WI38 (cell line): ENCODE data around the gene DEF6.
"Not testable (repeated sequence)": the region's sequence is repeated elsewhere in the genome, so short reads cannot be mapped to it uniquely, and the experiment has no call there.

Source experiments
- H3K4me3 ChIP-seq: 2 replicates; pipeline ENCODE4 v1.5.1; 2011; ENCODE audit warnings: low read depth, mild to moderate bottlenecking, control low read depth, low read length
- TF ChIP-seq, protein P1 (sequence below): IDR thresholded peaks from 2 replicates; pipeline ENCODE4 v1.5.1; 2012; ENCODE audit warnings: low read depth, mild to moderate bottlenecking, control low read depth, low read length

The DEF6 gene

DNA sequence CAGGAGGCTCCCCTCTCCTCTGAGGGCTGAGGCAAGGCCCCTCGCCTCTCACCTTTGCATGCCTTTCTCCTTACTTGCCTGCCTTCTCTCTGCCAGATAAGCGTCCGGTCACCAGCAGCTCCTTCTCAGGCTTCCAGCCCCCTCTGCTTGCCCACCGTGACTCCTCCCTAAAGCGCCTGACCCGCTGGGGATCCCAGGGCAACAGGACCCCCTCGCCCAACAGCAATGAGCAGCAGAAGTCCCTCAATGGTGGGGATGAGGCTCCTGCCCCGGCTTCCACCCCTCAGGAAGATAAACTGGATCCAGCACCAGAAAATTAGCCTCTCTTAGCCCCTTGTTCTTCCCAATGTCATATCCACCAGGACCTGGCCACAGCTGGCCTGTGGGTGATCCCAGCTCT is 23.5 kb downstream of the DEF6 start:
- no peak overlapping the region for H3K4me3 ChIP-seq
- TF ChIP-seq, protein P1, sequence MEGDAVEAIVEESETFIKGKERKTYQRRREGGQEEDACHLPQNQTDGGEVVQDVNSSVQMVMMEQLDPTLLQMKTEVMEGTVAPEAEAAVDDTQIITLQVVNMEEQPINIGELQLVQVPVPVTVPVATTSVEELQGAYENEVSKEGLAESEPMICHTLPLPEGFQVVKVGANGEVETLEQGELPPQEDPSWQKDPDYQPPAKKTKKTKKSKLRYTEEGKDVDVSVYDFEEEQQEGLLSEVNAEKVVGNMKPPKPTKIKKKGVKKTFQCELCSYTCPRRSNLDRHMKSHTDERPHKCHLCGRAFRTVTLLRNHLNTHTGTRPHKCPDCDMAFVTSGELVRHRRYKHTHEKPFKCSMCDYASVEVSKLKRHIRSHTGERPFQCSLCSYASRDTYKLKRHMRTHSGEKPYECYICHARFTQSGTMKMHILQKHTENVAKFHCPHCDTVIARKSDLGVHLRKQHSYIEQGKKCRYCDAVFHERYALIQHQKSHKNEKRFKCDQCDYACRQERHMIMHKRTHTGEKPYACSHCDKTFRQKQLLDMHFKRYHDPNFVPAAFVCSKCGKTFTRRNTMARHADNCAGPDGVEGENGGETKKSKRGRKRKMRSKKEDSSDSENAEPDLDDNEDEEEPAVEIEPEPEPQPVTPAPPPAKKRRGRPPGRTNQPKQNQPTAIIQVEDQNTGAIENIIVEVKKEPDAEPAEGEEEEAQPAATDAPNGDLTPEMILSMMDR, result no peak

DNA sequence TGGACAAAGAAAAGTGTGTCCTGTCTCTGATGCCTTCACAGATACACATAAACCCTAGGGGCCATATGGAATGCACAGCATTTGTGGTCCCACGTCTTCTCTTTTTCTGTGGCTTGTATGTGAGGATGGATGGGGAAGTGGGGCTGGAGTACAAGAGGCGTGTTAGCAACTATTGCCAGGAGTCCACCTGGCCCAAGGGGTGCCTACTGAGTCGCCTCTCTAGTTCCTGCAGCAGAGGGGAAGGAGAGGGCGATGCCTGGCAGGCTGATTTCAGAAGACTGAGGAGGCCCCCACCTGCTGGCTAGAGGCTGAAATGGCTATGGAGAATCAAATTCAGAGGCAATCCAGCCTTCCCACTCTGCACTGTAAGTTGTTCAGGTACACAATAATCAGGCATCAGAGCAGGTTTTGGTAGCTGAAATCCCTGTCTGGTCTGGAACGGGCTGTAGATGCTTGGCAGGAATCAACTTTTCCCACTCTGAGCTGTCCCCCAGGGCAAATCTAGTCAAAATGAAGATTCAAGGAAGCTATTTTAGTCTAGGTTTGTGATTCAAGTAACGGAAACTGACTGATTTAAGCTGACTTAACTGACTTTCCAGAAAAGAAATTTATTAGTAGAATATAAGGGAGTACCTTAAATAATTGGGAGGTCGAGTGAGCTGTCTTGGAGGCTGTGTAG is 29.9 kb downstream of the DEF6 start:
- H3K4me3 ChIP-seq, result no peak overlapping the region
- TF ChIP-seq, protein P1, result peak; percentile 81

DNA sequence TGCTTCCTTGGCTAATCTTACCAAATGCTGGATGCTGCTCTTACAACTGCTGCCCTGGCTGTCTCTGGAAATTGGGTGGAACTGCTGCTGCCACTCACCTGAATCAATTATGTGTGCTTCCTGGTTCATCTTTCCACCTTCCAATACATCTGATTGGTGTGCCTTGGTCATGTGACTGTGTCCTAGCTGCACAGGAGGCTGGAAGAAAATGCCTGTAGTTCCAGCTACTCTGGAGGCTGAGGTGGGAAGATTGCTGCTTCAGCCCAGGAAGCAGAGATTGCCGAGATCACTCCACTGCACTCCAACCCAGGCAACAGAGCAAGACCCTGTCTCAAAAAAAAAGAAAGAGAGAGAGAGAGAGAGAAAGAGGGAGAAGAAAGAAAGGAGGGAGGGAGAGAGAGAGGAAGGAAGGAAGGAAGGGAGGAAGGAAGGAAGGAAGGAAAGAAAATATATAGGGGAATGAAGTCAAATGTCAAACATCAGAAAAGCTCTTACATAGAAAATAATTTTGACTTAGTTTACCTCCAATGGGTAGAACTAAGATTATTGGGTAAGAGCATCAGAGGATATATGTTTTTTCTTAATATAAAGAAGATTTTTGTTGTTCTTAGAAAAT is 30.6 kb downstream of the DEF6 start:
- TF ChIP-seq, protein P1, result no peak
- no peak overlapping the region for H3K4me3 ChIP-seq

DNA sequence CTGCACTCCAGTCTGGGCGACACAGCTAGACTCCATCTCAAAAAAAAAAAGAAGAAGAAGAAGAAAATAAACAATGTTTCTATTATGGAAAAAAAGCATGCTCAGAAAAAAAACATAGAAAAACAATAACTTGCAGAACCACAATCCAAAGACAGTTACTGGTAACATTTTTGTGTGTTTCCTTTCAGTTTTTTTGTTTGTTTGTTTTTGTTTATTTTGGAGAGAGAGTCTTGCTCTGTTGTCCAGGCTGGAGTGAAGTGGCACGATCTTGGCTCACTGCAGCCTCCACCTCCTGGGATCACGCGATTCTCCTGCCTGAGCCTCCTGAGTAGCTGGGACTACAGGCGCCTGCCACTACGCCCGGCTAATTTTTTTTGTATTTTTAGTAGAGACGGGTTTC is 31.3 kb downstream of the DEF6 start:
- H3K4me3 ChIP-seq, result not testable (repeated sequence)

DNA sequence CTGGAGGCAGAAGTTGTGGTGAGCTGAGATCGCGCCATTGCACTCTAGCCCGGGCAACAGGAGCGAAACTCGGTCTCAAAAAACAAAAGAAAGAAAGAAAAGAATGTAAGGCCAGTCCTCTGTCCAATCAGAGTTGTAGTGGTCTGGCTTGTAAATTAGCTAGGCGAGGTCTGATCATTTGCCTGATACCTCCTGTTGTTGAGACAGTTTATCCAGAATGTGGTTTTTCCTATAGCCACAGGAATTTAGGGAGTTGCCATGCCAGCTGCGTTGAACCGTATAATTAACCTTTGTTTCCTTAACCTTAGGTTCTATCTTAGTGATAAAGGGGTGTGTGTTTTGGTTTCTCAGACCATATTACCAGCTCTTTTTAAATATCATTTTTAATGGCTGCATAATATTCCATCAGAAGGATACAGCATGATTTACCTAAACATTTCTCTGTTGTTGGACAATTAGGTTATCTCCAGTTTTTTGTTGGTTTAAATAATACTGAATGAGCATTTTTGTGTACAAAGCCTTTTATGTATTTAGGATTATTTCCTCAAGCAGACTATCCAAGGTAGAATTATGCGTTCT is 33.0 kb downstream of the DEF6 start:
- no peak overlapping the region for H3K4me3 ChIP-seq
- TF ChIP-seq, protein P1, result no peak

DNA sequence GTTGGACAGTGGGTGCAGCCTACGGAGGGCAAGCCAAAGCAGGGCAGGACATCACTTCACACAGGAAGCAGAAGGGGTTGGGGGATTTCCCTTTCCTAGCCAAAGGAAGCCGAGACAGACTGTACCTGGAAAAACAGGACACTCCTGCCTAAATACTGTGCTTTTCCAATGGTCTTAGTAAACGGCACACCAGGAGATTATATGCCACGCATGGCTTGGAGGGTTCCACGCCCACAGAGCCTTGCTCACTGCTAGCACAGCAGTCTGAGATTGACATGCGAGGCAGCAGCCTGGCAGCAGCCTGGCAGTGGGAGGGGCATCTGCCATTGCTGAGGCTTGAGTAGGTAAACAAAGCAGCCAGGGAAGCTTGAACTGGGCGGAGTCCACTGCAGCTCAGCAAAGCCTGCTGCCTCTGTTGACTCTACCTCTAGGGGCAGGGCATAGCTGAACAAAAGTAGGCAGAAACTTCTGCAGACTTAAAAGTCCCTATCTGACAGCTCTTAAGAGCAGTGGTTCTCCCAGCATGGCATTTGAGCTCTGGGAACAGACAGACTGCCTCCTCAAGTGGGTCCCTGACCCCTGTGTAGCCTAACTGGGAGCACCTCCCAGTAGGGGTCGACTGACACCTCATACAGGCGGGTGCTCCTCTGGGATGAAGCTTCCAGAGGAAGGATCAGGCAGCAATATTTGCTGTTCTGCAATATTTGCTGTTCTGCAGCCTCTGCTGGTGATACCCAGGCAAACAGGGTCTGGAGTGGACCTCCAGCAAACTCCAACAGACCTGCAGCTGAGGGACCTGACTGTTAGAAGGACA is 34.7 kb downstream of the DEF6 start:
- not testable (repeated sequence) for H3K4me3 ChIP-seq

DNA sequence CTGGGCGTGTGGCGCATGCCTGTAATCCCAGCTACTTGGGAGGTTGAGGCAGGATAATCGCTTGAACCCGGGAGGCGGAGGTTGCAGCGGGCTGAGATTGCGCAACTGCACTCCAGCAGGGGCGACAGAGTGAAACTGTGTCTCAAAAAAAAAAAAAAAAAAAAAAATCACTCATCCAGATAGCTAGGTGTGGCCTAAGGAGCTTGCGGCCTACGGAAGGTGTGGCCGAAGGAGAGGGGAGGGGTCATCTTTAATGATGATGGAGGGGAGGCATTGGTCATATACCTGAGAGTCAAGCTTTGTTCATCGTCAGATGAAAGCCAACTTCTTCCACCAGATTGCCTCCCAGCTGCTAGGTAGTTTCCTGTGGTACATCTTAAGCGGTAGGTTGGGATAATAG is 43.9 kb downstream of the DEF6 start:
- H3K4me3 ChIP-seq, result no peak overlapping the region
- TF ChIP-seq, protein P1, result no peak
